PC-9 (cell line): ENCODE measurements around the gene CFAP99. TPM values are rescaled to one million over a fixed set of nuclear protein-coding genes. Genes with fewer than 3 reads are reported as not detected.

Experiments
- BruUV-seq: library from RNA; stranded (reverse); fragments of 400-500 nt; replicated peaks from 2 replicates; lab custom pipeline; 2021; lab: Mats Ljungman, UMichigan
- CTCF ChIA-PET: fragments of 300-600 bp; sonication (Branson Sonifier 250); formaldehyde crosslinking; loops from one replicate; lab custom pipeline; 2022; ENCODE audit warnings: antibody characterized with exemption; lab: Charles Lee
- POLR2A ChIA-PET: fragments of 300-600 bp; sonication (Branson Sonifier 250); formaldehyde crosslinking; loops from one replicate; lab custom pipeline; 2022; ENCODE audit warnings: antibody characterized with exemption; ENCODE audit not compliant: unreplicated experiment; lab: Charles Lee
- DNase-seq, 2 experiments: peaks; one replicate each; pipeline versions ENCODE4 v3.0.0 to v3.0.0-alpha.2; 2015 to 2022; ENCODE audit warnings: mixed read lengths in 1 of 2
- H2AFZ ChIP-seq: fragments of 200-600 bp; sonication (generic); 2 replicates; pipeline ENCODE4 v1.8.1; 2017; ENCODE audit warnings: antibody characterized with exemption
- H3F3A ChIP-seq: fragments of 200-600 bp; sonication (generic); 2 replicates; pipeline ENCODE4 v1.8.1; 2017; ENCODE audit warnings: antibody characterized with exemption, mild to moderate bottlenecking, low read depth; ENCODE audit not compliant: insufficient read depth
- H3K27ac ChIP-seq: fragments of 200-600 bp; sonication (generic); 2 replicates; pipeline ENCODE4 v1.6.1; 2016; ENCODE audit warnings: mixed run types
- H3K27me3 ChIP-seq: fragments of 200-600 bp; sonication (generic); 2 replicates; pipeline ENCODE4 v1.6.1; 2016; ENCODE audit warnings: low read depth, mixed run types; ENCODE audit not compliant: insufficient read depth
- H3K36me3 ChIP-seq: fragments of 200-600 bp; sonication (generic); 2 replicates; pipeline ENCODE4 v1.6.1; 2016; ENCODE audit warnings: low read depth, mixed run types
- H3K4me1 ChIP-seq: fragments of 200-600 bp; sonication (generic); replicated peaks from 2 replicates; pipeline ENCODE4 v1.6.1; 2016; ENCODE audit warnings: mixed run types; ENCODE audit not compliant: insufficient read depth
- H3K4me2 ChIP-seq: fragments of 200-600 bp; sonication (generic); 2 replicates; pipeline ENCODE4 v1.6.1; 2017; ENCODE audit warnings: mixed run types
- H3K4me3 ChIP-seq: fragments of 200-600 bp; sonication (generic); 2 replicates; pipeline ENCODE4 v1.6.1; 2016; ENCODE audit warnings: mixed run types
- H3K79me2 ChIP-seq: fragments of 200-600 bp; sonication (generic); 2 replicates; pipeline ENCODE4 v1.6.1; 2017; ENCODE audit warnings: low read depth, mixed run types
- H3K9me2 ChIP-seq: fragments of 200-600 bp; sonication (generic); 2 replicates; pipeline ENCODE4 v1.8.1; 2017; ENCODE audit warnings: mild to moderate bottlenecking; ENCODE audit not compliant: insufficient read depth
- H3K9me3 ChIP-seq: fragments of 200-600 bp; sonication (generic); 2 replicates; pipeline ENCODE4 v1.8.1; 2016; ENCODE audit warnings: low read depth; ENCODE audit not compliant: insufficient read depth
- H4K20me1 ChIP-seq: fragments of 200-600 bp; sonication (generic); 2 replicates; pipeline ENCODE4 v1.8.1; 2017; ENCODE audit not compliant: insufficient read depth
- CTCF ChIP-seq: fragments of 200-600 bp; sonication (generic); conservative IDR thresholded peaks from 2 replicates; pipeline ENCODE4 v1.6.1; 2017; ENCODE audit warnings: mixed run types, antibody characterized with exemption, mild to moderate bottlenecking, moderate library complexity
- EZH2 ChIP-seq: fragments of 200-600 bp; sonication (generic); IDR thresholded peaks from 2 replicates; pipeline ENCODE4 v1.8.0; 2017; ENCODE audit warnings: antibody characterized with exemption, low read depth
- intact Hi-C: fragments of 100-400 bp; cut with micrococcal nuclease; formaldehyde crosslinking; loops from one replicate; pipeline ENCODE4 v1.10.0; 2022; ENCODE audit not compliant: unreplicated experiment
- total RNA-seq: library from RNA; stranded (reverse); gene quantifications from 2 replicates; pipeline ENCODE4 v1.2.3, GENCODE V29; 2021

CFAP99 gene
- total RNA-seq, 1 experiment from 2014 or later: 0.85 TPM

DNA sequence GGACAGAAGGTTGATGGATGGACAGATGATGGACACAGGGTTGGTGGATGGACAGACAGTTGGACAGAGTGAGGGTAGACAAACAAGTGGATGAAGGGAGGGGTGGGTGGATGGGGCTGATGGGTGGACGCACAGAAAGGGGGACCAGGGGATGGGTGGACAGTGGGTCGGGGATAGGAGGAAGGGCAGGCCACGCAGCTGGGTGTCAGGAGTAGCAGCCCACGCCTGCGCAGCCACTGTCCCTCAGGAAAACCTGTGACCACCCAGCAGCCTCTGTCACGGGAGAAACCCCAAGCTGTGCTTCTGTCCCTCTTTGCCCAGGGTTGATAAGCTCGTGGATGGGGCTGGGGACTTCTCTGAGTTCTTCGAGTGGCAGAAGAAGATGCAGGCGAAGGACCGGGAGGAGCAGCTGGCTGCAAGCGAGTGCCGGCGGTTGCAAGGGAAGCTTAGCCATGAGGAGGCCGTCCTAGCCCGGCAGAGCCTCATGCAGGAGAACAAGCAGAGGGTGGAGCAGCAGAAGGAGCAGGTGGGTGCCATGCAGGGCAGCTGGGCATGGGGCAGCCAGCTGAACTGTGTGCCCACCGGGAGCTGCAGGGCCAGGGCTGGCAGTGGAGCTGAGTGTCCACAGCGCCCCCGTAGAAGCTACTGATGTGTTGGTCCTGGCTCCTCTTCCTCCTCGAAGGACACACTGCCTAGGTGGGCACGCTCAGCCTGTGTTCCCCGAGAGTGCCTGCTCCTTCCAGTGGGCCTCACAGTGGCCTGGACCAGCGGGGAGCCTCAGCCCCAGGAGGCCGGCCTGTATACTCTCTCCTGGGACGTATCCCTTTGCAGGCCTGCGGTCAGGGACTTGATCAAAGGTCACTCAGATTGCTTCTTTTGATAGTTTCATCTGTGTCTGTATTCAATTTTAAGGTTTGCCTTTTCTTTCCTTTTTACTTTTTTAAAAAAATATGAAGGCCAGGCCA is 33.3 kb downstream of the CFAP99 start:
- ChIA-PET CTCF (no interaction called here), POLR2A (no interaction called here)
- no peak for TF ChIP-seq EZH2
- no peak for TF ChIP-seq CTCF

DNA sequence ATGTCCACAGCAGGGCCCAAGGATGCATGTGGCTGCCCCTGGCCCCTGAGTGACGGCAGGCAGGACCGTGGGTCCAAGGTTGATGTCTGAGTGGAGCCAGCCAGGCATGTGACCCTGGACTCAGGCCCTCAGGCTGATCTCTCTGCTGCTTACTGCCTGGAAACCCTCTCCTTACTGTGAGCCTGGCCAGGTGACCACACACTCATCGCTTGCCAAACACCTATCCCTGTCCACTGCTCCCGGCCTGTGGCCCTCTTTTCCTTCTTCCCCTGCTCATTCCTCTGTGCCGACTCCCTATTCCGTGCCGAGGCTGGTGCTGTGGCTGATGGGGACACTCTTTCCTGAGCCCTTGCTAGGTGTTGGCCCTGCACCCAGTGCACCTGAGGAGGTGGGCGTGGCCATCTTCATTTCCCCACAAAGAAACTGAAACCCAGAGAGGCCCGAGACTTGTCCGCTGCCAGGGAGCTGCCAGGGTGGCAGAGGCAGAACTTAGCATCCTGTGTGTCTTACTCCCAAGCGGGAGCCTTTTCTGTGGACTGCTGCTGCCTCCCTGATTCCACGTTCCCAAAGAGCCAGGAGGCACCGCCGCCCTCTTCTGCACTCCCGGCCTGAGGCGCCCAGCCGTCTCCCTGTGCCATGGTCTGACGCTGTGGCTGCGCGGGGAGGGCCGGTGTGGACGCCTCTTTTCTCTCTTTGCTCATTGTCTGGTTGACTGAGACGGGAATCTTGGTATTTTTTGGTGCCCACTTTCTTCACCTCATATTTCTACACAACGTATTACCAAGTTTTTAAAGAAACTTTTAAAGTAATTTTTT is 38.9 kb downstream of the CFAP99 start:
- no peaks in the 10 kb centered on the region for H3K36me3 ChIP-seq
- BruUV-seq: no TSS peak

More for the DNA sequence above, 33.3 kb downstream of the CFAP99 start:
- Histone ChIP-seq H3K4me3 (no peak overlapping the region), H2AFZ (no peak overlapping the region), H3K9me2 (no peaks in the 10 kb centered on the region), H3F3A (no peaks in the 10 kb centered on the region), H3K9me3 (no peaks in the 10 kb centered on the region), H3K4me1 (no peaks in the 10 kb centered on the region), H3K36me3 (no peaks in the 10 kb centered on the region), H3K27me3 (peaks cover 36% of the 10 kb centered on the region), H4K20me1 (no peaks in the 10 kb centered on the region), H3K27ac (no peak overlapping the region), H3K79me2 (no peaks in the 10 kb centered on the region), H3K4me2 (no peak overlapping the region)
- no peak for DNase-seq
- intact Hi-C loops: no loop called here
- BruUV-seq: no TSS peak

More for the DNA sequence above, 38.9 kb downstream of the CFAP99 start:
- ChIA-PET CTCF (no interaction called here), POLR2A (no interaction called here)
- no peaks in the 10 kb centered on the region for H3K9me2 ChIP-seq
- DNase-seq: peak in 1 of 2 experiments; percentile 25
- intact Hi-C loops: no loop called here
- no peak overlapping the region for H3K4me3 ChIP-seq
- H3K79me2 ChIP-seq: no peaks in the 10 kb centered on the region
- H3K27ac ChIP-seq: no peak overlapping the region
- H3K4me2 ChIP-seq: no peak overlapping the region
- no peaks in the 10 kb centered on the region for H3K4me1 ChIP-seq
- H4K20me1 ChIP-seq: no peaks in the 10 kb centered on the region
- no peaks in the 10 kb centered on the region for H3K9me3 ChIP-seq
- no peak overlapping the region for H2AFZ ChIP-seq
- peaks cover 21% of the 10 kb centered on the region for H3K27me3 ChIP-seq
- H3F3A ChIP-seq: no peaks in the 10 kb centered on the region
- no peak for TF ChIP-seq CTCF
- TF ChIP-seq EZH2: no peak
